GM12801 (cell line): ENCODE data around the gene MAD1L1.

Experiments used
- TF ChIP-seq, protein P1 (sequence below): IDR thresholded peaks from one replicate; pipeline ENCODE4 v1.5.1; 2011; ENCODE audit warnings: control low read depth; ENCODE audit not compliant: insufficient read length; ENCODE audit errors: extremely low read depth

The MAD1L1 gene

DNA sequence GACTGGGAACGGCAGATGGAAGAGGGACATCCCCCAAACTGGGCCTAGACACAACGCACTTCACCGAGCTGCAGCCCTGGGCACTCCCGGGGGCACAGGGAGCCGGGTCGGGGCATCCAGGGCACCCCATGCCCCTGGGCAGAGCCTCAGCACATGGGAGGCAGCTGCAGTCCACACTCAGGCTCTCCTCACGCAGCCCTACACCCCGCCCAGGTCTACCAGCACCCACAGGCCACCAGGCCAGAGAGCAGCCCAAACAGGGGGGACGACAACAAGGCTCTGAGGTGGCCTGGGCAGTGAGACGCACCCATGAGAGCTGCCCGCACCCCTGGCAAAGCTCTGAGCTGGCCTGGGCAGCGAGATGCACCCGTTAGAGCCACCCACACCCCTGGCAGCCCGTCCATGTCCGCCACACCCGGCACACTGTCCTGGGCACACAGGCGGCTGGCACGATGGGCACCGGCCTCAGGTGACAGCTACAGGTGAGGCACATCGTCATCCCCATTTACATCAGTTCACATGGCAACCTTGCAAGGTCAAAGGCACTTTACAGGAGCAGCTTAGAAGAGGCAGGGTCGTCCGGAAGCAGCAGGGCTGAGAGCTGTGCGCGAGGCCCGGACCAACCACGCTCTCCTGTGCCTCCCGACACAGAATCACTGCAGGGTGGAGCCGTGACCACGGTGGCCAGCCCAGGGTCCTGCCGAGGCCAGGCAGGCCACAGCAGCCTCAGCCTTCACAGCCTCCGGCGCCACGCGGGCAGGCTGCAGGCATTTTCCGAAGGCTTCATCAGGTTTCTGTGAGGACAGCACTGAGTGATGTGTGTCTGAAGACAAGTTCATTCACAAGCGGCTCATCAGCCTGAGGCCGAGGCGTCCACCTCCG, 228.6 kb downstream of the MAD1L1 start:
- TF ChIP-seq, protein P1, sequence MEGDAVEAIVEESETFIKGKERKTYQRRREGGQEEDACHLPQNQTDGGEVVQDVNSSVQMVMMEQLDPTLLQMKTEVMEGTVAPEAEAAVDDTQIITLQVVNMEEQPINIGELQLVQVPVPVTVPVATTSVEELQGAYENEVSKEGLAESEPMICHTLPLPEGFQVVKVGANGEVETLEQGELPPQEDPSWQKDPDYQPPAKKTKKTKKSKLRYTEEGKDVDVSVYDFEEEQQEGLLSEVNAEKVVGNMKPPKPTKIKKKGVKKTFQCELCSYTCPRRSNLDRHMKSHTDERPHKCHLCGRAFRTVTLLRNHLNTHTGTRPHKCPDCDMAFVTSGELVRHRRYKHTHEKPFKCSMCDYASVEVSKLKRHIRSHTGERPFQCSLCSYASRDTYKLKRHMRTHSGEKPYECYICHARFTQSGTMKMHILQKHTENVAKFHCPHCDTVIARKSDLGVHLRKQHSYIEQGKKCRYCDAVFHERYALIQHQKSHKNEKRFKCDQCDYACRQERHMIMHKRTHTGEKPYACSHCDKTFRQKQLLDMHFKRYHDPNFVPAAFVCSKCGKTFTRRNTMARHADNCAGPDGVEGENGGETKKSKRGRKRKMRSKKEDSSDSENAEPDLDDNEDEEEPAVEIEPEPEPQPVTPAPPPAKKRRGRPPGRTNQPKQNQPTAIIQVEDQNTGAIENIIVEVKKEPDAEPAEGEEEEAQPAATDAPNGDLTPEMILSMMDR = no peak

DNA sequence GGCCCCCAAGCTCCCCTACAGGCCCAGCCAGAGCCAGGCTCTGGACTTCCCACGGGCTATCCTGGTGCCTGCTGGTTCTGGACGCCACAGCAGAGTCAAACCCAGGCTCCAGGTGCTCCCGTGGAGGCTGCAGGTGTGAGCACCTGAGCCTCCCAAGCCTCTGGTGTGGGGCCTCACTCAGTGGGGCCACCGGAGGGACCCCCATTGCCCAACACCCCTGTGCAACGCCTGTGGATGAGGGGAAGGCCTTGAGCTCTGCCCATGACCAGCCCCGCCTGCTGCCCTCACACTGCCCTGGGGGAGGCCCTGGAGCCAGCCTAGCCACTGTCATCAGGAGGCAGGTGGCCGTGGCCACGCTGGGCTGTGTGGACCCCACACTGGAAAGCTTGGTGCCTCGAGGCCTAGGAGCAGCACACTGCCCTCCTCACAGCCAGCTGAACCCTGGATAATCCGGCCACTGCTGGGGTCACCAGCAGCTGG, 229.3 kb downstream of the MAD1L1 start:
- TF ChIP-seq, protein P1 = no peak

DNA sequence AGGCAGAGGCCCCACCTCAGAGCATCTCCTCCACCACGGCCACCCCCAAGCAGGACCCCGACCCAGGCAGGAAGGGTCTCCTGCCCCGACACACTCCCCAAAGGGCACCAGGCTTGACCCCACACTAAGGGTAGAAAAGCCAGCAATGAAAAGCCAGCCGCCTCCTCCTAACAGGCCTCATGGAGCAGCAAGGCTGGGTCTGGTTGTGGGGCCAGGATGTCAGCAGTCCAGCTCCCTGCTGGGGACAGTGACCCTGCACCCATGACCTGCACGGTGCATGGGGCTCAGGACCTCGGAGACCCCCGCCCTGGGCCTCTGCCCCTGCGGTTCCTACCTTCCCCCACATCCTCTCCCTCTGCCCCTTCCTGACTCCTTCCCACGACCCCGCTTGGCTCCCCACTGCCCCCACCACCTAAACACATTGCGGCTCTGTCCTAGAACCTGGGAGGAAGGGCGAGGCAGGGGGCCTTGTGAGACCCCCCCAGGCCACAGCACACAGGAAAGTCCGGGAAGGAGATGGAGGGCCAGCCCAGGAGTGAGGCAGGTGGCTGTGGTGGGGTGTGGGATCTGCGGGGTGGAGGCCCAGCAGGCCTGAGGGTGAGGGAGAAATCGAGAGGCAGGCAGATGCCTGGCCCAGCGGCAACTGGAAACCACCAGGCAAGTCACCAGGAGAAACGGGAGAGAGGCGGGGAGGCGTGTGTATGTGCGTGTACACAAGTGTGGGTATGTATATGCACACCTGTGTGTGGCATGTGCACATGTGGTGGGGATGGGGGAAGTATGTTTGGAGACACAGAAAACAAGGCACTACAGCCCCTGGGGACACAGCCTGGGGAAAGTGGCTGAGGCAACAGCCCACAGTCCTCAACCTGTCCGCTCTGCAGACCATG, 229.9 kb downstream of the MAD1L1 start:
- TF ChIP-seq, protein P1 = no peak

DNA sequence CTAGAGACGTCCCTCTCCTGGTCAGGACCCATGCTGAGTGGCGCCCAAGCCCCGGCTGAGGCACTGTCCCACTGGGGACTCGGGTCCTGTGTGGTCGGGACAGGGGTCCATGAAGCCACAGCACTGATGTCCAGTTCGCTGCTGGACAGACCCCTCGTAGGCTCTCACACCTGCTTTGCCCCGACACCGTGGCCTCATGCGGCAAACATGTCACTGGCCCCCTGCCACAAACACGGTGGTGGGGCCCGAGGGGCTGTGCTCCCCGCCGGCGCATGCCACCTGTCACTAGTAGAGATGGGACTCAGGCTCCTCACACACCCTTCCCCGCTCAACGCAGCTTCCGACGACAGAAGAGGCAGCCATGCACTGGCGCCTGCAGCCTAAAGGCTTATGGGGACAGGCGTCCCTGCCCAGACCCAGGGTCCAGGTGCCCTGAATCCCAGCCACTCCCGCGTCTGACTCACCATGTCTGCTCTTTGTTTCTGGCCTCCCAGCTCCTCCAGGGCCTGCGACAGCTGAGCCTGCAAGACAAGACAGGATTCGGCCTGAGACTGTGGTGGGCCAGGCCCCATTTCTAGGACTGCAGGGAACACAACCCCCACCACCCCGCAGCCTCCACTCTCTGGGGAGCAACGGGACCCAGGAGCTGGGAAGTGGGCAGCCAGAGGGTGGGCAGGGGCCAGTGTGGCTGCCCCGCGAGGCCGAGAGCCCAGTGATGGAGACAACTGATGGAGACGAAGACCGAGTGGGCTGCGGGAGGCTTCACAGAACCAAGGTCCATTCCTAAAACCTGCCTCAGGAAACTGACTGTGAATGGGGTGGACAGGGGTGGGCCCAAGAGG, 230.9 kb downstream of the MAD1L1 start:
- TF ChIP-seq, protein P1 = no peak

DNA sequence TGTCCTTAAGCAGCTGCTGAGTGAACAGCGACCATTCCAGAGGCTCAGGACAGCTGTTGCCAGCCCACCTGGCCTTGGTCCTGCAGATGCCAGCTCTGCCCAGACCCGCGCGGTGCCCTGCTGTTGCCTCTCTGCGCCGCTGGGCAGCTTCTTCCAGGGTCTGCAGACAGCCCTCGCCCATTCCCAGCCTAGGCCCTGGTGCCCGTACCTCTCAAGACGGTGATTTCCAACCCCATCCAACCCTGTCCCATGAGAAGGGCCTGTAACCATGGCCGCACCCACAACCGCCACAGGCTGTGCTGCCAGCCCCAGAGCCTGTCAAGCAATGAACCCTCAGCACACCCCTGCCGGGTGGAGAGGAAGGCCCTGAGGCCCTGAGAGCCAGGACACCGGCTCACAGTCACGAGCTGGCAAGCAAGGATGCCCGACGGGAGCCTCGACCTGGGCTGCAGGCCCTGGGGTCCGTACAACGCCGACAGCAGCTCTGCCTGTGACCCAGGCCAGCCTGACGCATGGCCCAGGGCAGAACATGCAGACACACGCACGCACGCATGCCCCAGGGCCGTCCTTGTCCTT, 231.9 kb downstream of the MAD1L1 start:
- TF ChIP-seq, protein P1 = no peak

DNA sequence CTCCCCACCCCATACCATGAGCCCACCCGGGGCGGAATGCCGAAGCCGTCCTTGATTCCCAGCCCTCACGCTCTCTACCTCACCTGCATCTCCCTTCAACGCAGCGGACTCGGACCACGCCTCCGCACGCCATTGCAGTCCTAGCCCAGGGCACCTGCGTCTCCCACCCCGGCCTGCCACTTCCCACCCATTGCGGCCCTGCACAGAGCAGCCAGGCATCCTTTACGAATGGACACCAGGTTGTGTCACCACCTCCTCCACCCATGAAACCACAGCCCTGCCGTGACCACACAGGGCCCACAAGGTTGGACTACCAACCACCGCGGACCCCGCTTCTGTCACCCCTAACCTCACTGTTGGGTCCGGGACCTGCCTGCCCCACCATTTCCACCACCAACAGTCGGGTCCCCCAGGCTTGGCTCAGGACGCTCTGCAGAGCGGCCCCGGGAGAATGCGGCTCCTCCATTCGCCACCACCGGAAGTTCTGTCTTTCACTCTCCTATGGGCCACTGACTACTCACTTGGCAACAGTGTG, 232.5 kb downstream of the MAD1L1 start:
- TF ChIP-seq, protein P1 = no peak
